HepG2 (cell line): ENCODE measurements around the gene MAPK4. TPM values are rescaled to one million over a fixed set of nuclear protein-coding genes. Genes with fewer than 3 reads are reported as not detected.

ENCODE experiments used
- ATAC-seq: fragments of 200-7000 bp; cut with Tn5 transposase; 3 replicates; pipeline ENCODE4 v1.9.1; 2020; ENCODE audit warnings: mild to moderate bottlenecking, moderate library complexity
- BruUV-seq: library from RNA; stranded (reverse); fragments of 400-500 nt; replicated peaks from 2 replicates; lab custom pipeline; 2021; lab: Mats Ljungman, UMichigan
- CTCF ChIA-PET: fragments of 300-600 bp; formaldehyde crosslinking; extraction: SDS; loops from one replicate; lab custom pipeline; 2021; ENCODE audit warnings: low total read pairs, inconsistent platforms, low intra/inter-chr PET ratio; lab: Yijun Ruan, JAX
- POLR2A ChIA-PET: fragments of 350-600 bp; sonication (Branson Sonifier 250); formaldehyde crosslinking; loops from one replicate; lab custom pipeline; 2020; ENCODE audit warnings: antibody characterized with exemption, inconsistent platforms; lab: Yijun Ruan, JAX
- DNase-seq: peaks from one replicate; pipeline ENCODE4 v3.0.0-alpha.2; 2015; ENCODE audit warnings: low spot score
- FAIRE-seq: peaks from 3 replicates; lab custom pipeline; 2011; peaks lifted over from hg19 to GRCh38; lab: Jason Lieb, UNC
- H2AFZ ChIP-seq: one replicate; pipeline ENCODE4 v1.6.1; 2011; ENCODE audit warnings: low read length, inconsistent platforms
- H3K27ac ChIP-seq: fragments of 300-600 bp; 3 replicates; pipeline ENCODE4 v1.8.0; 2011; ENCODE audit warnings: mixed run types, mild to moderate bottlenecking, mixed read lengths, low read length, inconsistent platforms; ENCODE audit not compliant: insufficient read depth; ENCODE audit errors: extremely low read length
- H3K27me3 ChIP-seq, 2 experiments: fragments of 200-600 bp in 1 of 2; 2 replicates in 1 of 2; 3 replicates in 1 of 2; pipeline versions ENCODE4 v1.6.0 to v1.8.0; 2011; ENCODE audit warnings: low read length in 2 of 2, mild to moderate bottlenecking in 2 of 2, moderate library complexity in 2 of 2, inconsistent platforms in 1 of 2; ENCODE audit not compliant: insufficient read depth in 2 of 2, control insufficient read depth in 1 of 2
- H3K36me3 ChIP-seq, 2 experiments: fragments of 200-600 bp in 1 of 2; replicated peaks in 1 of 2; 2 replicates in 1 of 2; 3 replicates in 1 of 2; pipeline versions ENCODE4 v1.5.1 to v1.8.0; 2011; ENCODE audit warnings: low read length in 2 of 2, inconsistent platforms in 1 of 2; ENCODE audit not compliant: insufficient read depth in 2 of 2, control insufficient read depth in 1 of 2
- H3K4me1 ChIP-seq: 2 replicates; pipeline ENCODE4 v1.5.1; 2012; ENCODE audit warnings: low read length, inconsistent platforms; ENCODE audit not compliant: insufficient read depth
- H3K4me2 ChIP-seq: 2 replicates; pipeline ENCODE4 v1.6.0; 2011; ENCODE audit warnings: low read depth, low read length, inconsistent platforms
- H3K4me3 ChIP-seq, 3 experiments: fragments of 200-600 bp in 1 of 3; sonication (generic), shearing (Covaris generic) in 1 of 3; replicated peaks in 1 of 3; 2 replicates each; pipeline ENCODE4 v1.5.1; 2011 to 2016; ENCODE audit warnings: low read length in 3 of 3, inconsistent platforms in 2 of 3, low read depth in 2 of 3, mild to moderate bottlenecking in 2 of 3, control low read depth in 1 of 3, mixed read lengths in 1 of 3; ENCODE audit not compliant: insufficient read depth in 1 of 3
- H3K79me2 ChIP-seq: one replicate; pipeline ENCODE4 v1.6.1; 2011; ENCODE audit warnings: low read length, inconsistent platforms; ENCODE audit not compliant: insufficient read depth
- H3K9ac ChIP-seq: 2 replicates; pipeline ENCODE4 v1.6.0; 2011; ENCODE audit warnings: mild to moderate bottlenecking, low read depth, low read length, inconsistent platforms; ENCODE audit not compliant: insufficient read depth
- H3K9me3 ChIP-seq: 2 replicates; pipeline ENCODE4 v1.5.1; 2012; ENCODE audit warnings: mild to moderate bottlenecking, low read length
- H4K20me1 ChIP-seq: 2 replicates; pipeline ENCODE4 v1.6.0; 2011; ENCODE audit warnings: inconsistent platforms, mild to moderate bottlenecking, low read length, moderate library complexity; ENCODE audit not compliant: insufficient read depth
- FUBP1 ChIP-seq: sonication (generic); formaldehyde crosslinking; IDR thresholded peaks from 2 replicates; pipeline ENCODE4 v1.5.1; 2020; ENCODE audit warnings: missing genetic modification reagents, mild to moderate bottlenecking, borderline replicate concordance
- HNF1B ChIP-seq: sonication (generic); formaldehyde crosslinking; IDR thresholded peaks from 2 replicates; pipeline ENCODE4 v1.5.1; 2020; ENCODE audit warnings: mild to moderate bottlenecking, moderate library complexity, missing genetic modification reagents
- IRF2 ChIP-seq: IDR thresholded peaks from 2 replicates; pipeline ENCODE4 v1.6.1; 2018; ENCODE audit warnings: missing genetic modification reagents, missing compliant biosample characterization
- MBD4 ChIP-seq: IDR thresholded peaks from 2 replicates; pipeline ENCODE4 v1.6.1; 2012; ENCODE audit warnings: low read length, inconsistent platforms, borderline replicate concordance
- NKX3-1 ChIP-seq: sonication (generic); formaldehyde crosslinking; IDR thresholded peaks from 2 replicates; pipeline ENCODE4 v1.5.0; 2020; ENCODE audit warnings: missing genetic modification reagents
- NR2C2 ChIP-seq: sonication (generic); formaldehyde crosslinking; IDR thresholded peaks from 2 replicates; pipeline ENCODE4 v1.4.0; 2020; ENCODE audit warnings: missing genetic modification reagents, mild to moderate bottlenecking, moderate library complexity, borderline replicate concordance
- REPIN1 ChIP-seq: sonication (generic); formaldehyde crosslinking; IDR thresholded peaks from 2 replicates; pipeline ENCODE4 v1.8.0; 2022; ENCODE audit warnings: missing genetic modification reagents, low read depth, mild to moderate bottlenecking, borderline replicate concordance
- SIX1 ChIP-seq: sonication (generic); formaldehyde crosslinking; IDR thresholded peaks from 2 replicates; pipeline ENCODE4 v1.4.0; 2020; ENCODE audit warnings: missing genetic modification reagents, borderline replicate concordance
- SP1 ChIP-seq, 2 experiments: fragments of 450-650 bp in 1 of 2; sonication (generic) in 1 of 2; formaldehyde crosslinking in 1 of 2; IDR thresholded peaks; 2 replicates each; pipeline versions ENCODE4 v1.4.0 to v1.6.1; 2016 to 2020; ENCODE audit warnings: missing genetic modification reagents in 1 of 2
- SP2 ChIP-seq: sonication (generic); formaldehyde crosslinking; IDR thresholded peaks from 2 replicates; pipeline ENCODE4 v1.5.1; 2020; ENCODE audit warnings: mild to moderate bottlenecking, missing genetic modification reagents
- TBX3 ChIP-seq: fragments of 450-650 bp; IDR thresholded peaks from 2 replicates; pipeline ENCODE4 v1.6.1; 2017; ENCODE audit warnings: antibody characterized with exemption, mild to moderate bottlenecking, inconsistent platforms, borderline replicate concordance
- TP53 ChIP-seq: sonication (generic); formaldehyde crosslinking; conservative IDR thresholded peaks from 2 replicates; pipeline ENCODE4 v1.4.0; 2020; ENCODE audit warnings: missing genetic modification reagents
- XBP1 ChIP-seq: sonication (generic); formaldehyde crosslinking; IDR thresholded peaks from 2 replicates; pipeline ENCODE4 v1.5.0; 2020; ENCODE audit warnings: missing genetic modification reagents
- ZNF251 ChIP-seq: sonication (generic); formaldehyde crosslinking; IDR thresholded peaks from 2 replicates; pipeline ENCODE4 v1.9.0; 2021; ENCODE audit warnings: mild to moderate bottlenecking, missing genetic modification reagents
- ZNF282 ChIP-seq: fragments of 450-650 bp; IDR thresholded peaks from 2 replicates; pipeline ENCODE4 v1.6.1; 2018; ENCODE audit not compliant: partially characterized antibody
- ZNF296 ChIP-seq: sonication (generic); formaldehyde crosslinking; conservative IDR thresholded peaks from 2 replicates; pipeline ENCODE4 v1.5.0; 2020; ENCODE audit warnings: mild to moderate bottlenecking, missing genetic modification reagents
- ZNF510 ChIP-seq: sonication (generic); formaldehyde crosslinking; IDR thresholded peaks from 2 replicates; pipeline ENCODE4 v1.4.0; 2020; ENCODE audit warnings: low read depth, mild to moderate bottlenecking, missing genetic modification reagents
- ZNF607 ChIP-seq: sonication (generic); formaldehyde crosslinking; IDR thresholded peaks from 2 replicates; pipeline ENCODE4 v1.5.1; 2020; ENCODE audit warnings: missing genetic modification reagents, mild to moderate bottlenecking, borderline replicate concordance
- ZNF710 ChIP-seq: sonication (generic); formaldehyde crosslinking; IDR thresholded peaks from 2 replicates; pipeline ENCODE4 v1.5.0; 2020; ENCODE audit warnings: mild to moderate bottlenecking, missing genetic modification reagents, borderline replicate concordance
- WGBS: methylation state at CpG from one replicate; pipeline ENCODE4 v1.1.6; 2017; ENCODE audit warnings: low lambda C conversion rate; 5-methylcytosine and 5-hydroxymethylcytosine counted together
- in situ Hi-C: cut with HindIII; loops from 2 replicates; pipeline ENCODE4 v1.10.0; 2017; ENCODE audit warnings: low pct_unique_long_range_greater_than_20kb; ENCODE audit not compliant: extremely low pct_ligation_motif_present
- intact Hi-C: fragments of 100-400 bp; cut with micrococcal nuclease; formaldehyde crosslinking; loops from one replicate; pipeline ENCODE4 v1.10.0; 2022; ENCODE audit not compliant: unreplicated experiment
- polyA plus RNA-seq, 8 experiments: library from polyadenylated mRNA; depleted of rRNA in 3 of 8; stranded (reverse) in 7 of 8; unstranded in 1 of 8; fragments of >200 nt; fragmentation: Illumina TruSeq in 4 of 8; extraction: Trizol in 4 of 8; gene quantifications; 2 replicates each; pipeline versions ENCODE4 v1.2.1 to v1.2.3, GENCODE V29; 2011 to 2016; ENCODE audit warnings: low read depth in 4 of 8, missing spikeins in 1 of 8, mixed read lengths in 1 of 8; ENCODE audit not compliant: insufficient read depth in 1 of 8
- total RNA-seq, 5 experiments: library from RNA; depleted of rRNA; stranded (reverse); fragments of >200 nt; fragmentation: Illumina TruSeq; extraction: Trizol; gene quantifications; 2 replicates each; pipeline ENCODE4 v1.2.3, GENCODE V29; 2016; ENCODE audit warnings: low read depth in 1 of 5

The MAPK4 gene
- total and polyA plus RNA-seq, 2 of the 13 experiments (the other 11 are each of a cell fraction or from before 2014, with no cell fraction given) = not detected

GRCh38 chr18:50581517-50581916, 21.6 kb downstream of the MAPK4 start (continued):
- TF ChIP-seq ZNF710 = no peak
- TF ChIP-seq ZNF607 (CRISPR knock-in tag) = no peak
- no peak for TF ChIP-seq SP1 (IDR thresholded peaks at IDR 0.05)
- no peak for TF ChIP-seq SP1 (CRISPR knock-in tag; IDR thresholded peaks at IDR 0.05)
- TF ChIP-seq ZNF251 (CRISPR knock-in tag) = no peak
- TF ChIP-seq ZNF296 = no peak
- no peak for TF ChIP-seq NR2C2
- no peak for TF ChIP-seq ZNF510 (CRISPR knock-in tag)
- no peak for TF ChIP-seq XBP1 (CRISPR knock-in tag)
- TF ChIP-seq HNF1B (CRISPR knock-in tag) = no peak

- Histone ChIP-seq H3K9ac (no peak overlapping the region), H3K4me1 (no peaks in the 10 kb centered on the region), H3K79me2 (no peaks in the 10 kb centered on the region), H3K4me2 (no peak overlapping the region), H3K9me3 (no peaks in the 10 kb centered on the region; the same call in 1 of the 2 replicates), H3K27me3 (no peaks in the 10 kb centered on the region), H2AFZ (no peak overlapping the region)
- CTCF ChIA-PET = no interaction called here
- POLR2A ChIA-PET = no interaction called here
- ATAC-seq (no peak), FAIRE-seq (no peak)
- no TSS peak for BruUV-seq
- WGBS = 28% methylated on average over 4 of the region's 4 CpGs
- intact Hi-C loops = no loop called here
- TF ChIP-seq SP2 (CRISPR knock-in tag) = no peak
- TF ChIP-seq NKX3-1 (CRISPR knock-in tag) = no peak
- no peak for TF ChIP-seq REPIN1 (CRISPR knock-in tag)
- no peak for TF ChIP-seq SIX1
- no peak for TF ChIP-seq TP53 (CRISPR knock-in tag)
- TF ChIP-seq IRF2 (CRISPR knock-in tag) = no peak
- TF ChIP-seq FUBP1 = no peak
- no peak for TF ChIP-seq MBD4
- no peak for TF ChIP-seq ZNF282
- TF ChIP-seq TBX3 = no peak
- TF ChIP-seq ZNF251 (CRISPR knock-in tag) = no peak
- TF ChIP-seq, all 625 proteins: peak for 0
- no peaks in the 10 kb centered on the region for H4K20me1 ChIP-seq
- in situ Hi-C loops = no loop called here
- DNase-seq = no peak
- no peak overlapping the region for H3K27ac ChIP-seq
- H3K36me3 ChIP-seq = no peaks in the 10 kb centered on the region
- H3K4me3 ChIP-seq = no peak overlapping the region
These were observed 22.6 kb downstream of the MAPK4 start for GRCh38 chr18:50582500-50582899.
